GM18517 (cell line): Measurements from ENCODE around the gene AFAP1.
A peak's percentile ranks its signal among the peaks of the same experiment; 100 is the strongest.

Source experiments
- ATAC-seq: cut with Tn5 transposase; IDR thresholded peaks from one replicate; pipeline ENCODE4 v1.9.1; 2021; ENCODE audit warnings: mild to moderate bottlenecking, moderate library complexity; ENCODE audit not compliant: unreplicated experiment

Gene AFAP1

GRCh38 chr4:7939377-7940108, at the start of gene AFAP1:
TSS of gene AFAP1 (minus strand) at chr4:7939861. CDS start at chr4:7872078, 67,783 bp downstream.
- ATAC-seq, result peak; percentile 77

- ATAC-seq, result no peak
Measured at GRCh38 chr4:7988437-7988836, 48.8 kb upstream of the AFAP1 start.

- ATAC-seq, result peak; percentile 59
Measured at GRCh38 chr4:7987148-7987989, 47.7 kb upstream of the AFAP1 start.

- ATAC-seq, result no peak
Measured at GRCh38 chr4:7985891-7986441, 46.3 kb upstream of the AFAP1 start.

- no peak for ATAC-seq
Measured at GRCh38 chr4:7985072-7985471, 45.4 kb upstream of the AFAP1 start.

GRCh38 chr4:7984286-7984925, 44.7 kb upstream of the AFAP1 start:
- no peak for ATAC-seq

- ATAC-seq, result no peak
Measured at GRCh38 chr4:7983296-7983695, 43.6 kb upstream of the AFAP1 start.

- ATAC-seq, result no peak
Measured at GRCh38 chr4:7981738-7982394, 42.2 kb upstream of the AFAP1 start.

- ATAC-seq, result no peak
Measured at GRCh38 chr4:7980036-7980435, 40.4 kb upstream of the AFAP1 start.

GRCh38 chr4:7979652-7979968, 39.9 kb upstream of the AFAP1 start:
- no peak for ATAC-seq

- no peak for ATAC-seq
Measured at GRCh38 chr4:7978907-7979651, 39.4 kb upstream of the AFAP1 start.

- no peak for ATAC-seq
Measured at GRCh38 chr4:7978489-7978888, 38.8 kb upstream of the AFAP1 start.

GRCh38 chr4:7976634-7977033, 37.0 kb upstream of the AFAP1 start:
- ATAC-seq, result no peak

GRCh38 chr4:7976025-7976424, 36.4 kb upstream of the AFAP1 start:
- ATAC-seq, result no peak

- no peak for ATAC-seq
Measured at GRCh38 chr4:7974425-7974824, 34.8 kb upstream of the AFAP1 start.

- ATAC-seq, result no peak
Measured at GRCh38 chr4:7973545-7973981, 33.9 kb upstream of the AFAP1 start.

GRCh38 chr4:7971881-7972500, 32.3 kb upstream of the AFAP1 start:
- ATAC-seq, result no peak

GRCh38 chr4:7971159-7971631, 31.5 kb upstream of the AFAP1 start:
- ATAC-seq, result no peak

GRCh38 chr4:7970361-7970946, 30.8 kb upstream of the AFAP1 start:
- peak; percentile 15 for ATAC-seq
